Hepatocyte (in vitro differentiated cells): ENCODE results near the gene KCNN3.

Experiments used
- CTCF ChIP-seq: fragments of 200-600 bp; sonication (generic); IDR thresholded peaks from 2 replicates; pipeline ENCODE4 v1.5.1; 2016; ENCODE audit warnings: antibody characterized with exemption, mild to moderate bottlenecking; ENCODE audit not compliant: poor library complexity
- EZH2phosphoT487 ChIP-seq: fragments of 200-600 bp; sonication (generic); IDR thresholded peaks from one replicate; pipeline ENCODE4 v1.6.1; 2018; ENCODE audit warnings: antibody characterized with exemption, mild to moderate bottlenecking, low read depth, moderate library complexity; ENCODE audit not compliant: unreplicated experiment, severe bottlenecking

GRCh38 chr1:154739654-154740053 lies 130.4 kb downstream of the KCNN3 start:
- TF ChIP-seq CTCF: no peak
- TF ChIP-seq EZH2phosphoT487: no peak
